ENCODE results near the gene AKAP17A. TPM values are rescaled to one million over a fixed set of nuclear protein-coding genes. Genes with fewer than 3 reads are reported as not detected.
A peak's percentile ranks its signal among the peaks of the same experiment; 100 is the strongest.

The AKAP17A gene
- total and polyA plus RNA-seq, 9 of the 15 experiments (the other 6 are each of a cell fraction or from before 2014, with no cell fraction given) = 1.2 to 29.5 (median 8.2) TPM

- TF ChIP-seq NFIX (CRISPR knock-in tag; IDR thresholded peaks at IDR 0.05; ENCODE audit: low read depth) (no peak), KAT2B (IDR thresholded peaks at IDR 0.05; ENCODE audit: low read depth, low read length) (no peak), SP1 (CRISPR knock-in tag; IDR thresholded peaks at IDR 0.05) (peak; percentile 51; the same call in 1 of the 2 replicates), CHCHD3 (CRISPR knock-in tag; IDR thresholded peaks at IDR 0.05) (no peak), ZNF3 (CRISPR knock-in tag; IDR thresholded peaks at IDR 0.05) (no peak), IRF2 (CRISPR knock-in tag; IDR thresholded peaks at IDR 0.05) (no peak), FOXJ3 (CRISPR knock-in tag; IDR thresholded peaks at IDR 0.05) (no peak), DACH1 (IDR thresholded peaks at IDR 0.05; ENCODE audit: partially characterized antibody) (peak; percentile 45), YY1 (IDR thresholded peaks at IDR 0.05; ENCODE audit: borderline replicate concordance in 1 of 3, control insufficient read depth in 1 of 3, extremely low read depth in 1 of 3, insufficient read depth in 3 of 3, insufficient read length in 1 of 3, insufficient replicate concordance in 2 of 3, low read depth in 1 of 3, low read length in 2 of 3) (peak in 2 of 3 experiments; percentile 22 to 45), NFATC3 (IDR thresholded peaks at IDR 0.05) (no peak), CXXC5 (CRISPR knock-in tag; IDR thresholded peaks at IDR 0.05) (peak; percentile 85), CTCF (IDR thresholded peaks at IDR 0.05 in 2 of 3, conservative IDR thresholded peaks at IDR 0.05 in 1 of 3; ENCODE audit: insufficient read depth in 2 of 3, low read depth in 1 of 3, low read length in 3 of 3) (peak in 1 of 3 experiments; percentile 19; a peak in 1 of 6 replicates), SNRNP70 (optimal IDR thresholded peaks at IDR 0.05; ENCODE audit: low read depth, low read length) (no peak), THAP7 (CRISPR knock-in tag; IDR thresholded peaks at IDR 0.05) (no peak), TAF15 (IDR thresholded peaks at IDR 0.05; ENCODE audit: low read depth, low read length) (no peak), KLF10 (CRISPR knock-in tag; IDR thresholded peaks at IDR 0.05) (no peak), ESRRA (IDR thresholded peaks at IDR 0.05; ENCODE audit: borderline replicate concordance, low read depth) (peak; percentile 31; the same call in 1 of the 2 replicates), ZNF707 (CRISPR knock-in tag; conservative IDR thresholded peaks at IDR 0.05) (no peak), CREB1 (IDR thresholded peaks at IDR 0.05) (peak; percentile 88), CREB1 (CRISPR knock-in tag; IDR thresholded peaks at IDR 0.05) (peak; percentile 70; the same call in 1 of the 2 replicates)
Observed at GRCh38 chrX:1591102-1591862, at the start of gene AKAP17A (continued).
